ENCODE results near the gene SLFNL1.

Gene SLFNL1

GRCh38 chr1:41020109-41020576, 1.4 kb downstream of the SLFNL1 start:
- no peak for DNase-seq (ENCODE audit: low read depth, low spot score)

DNA sequence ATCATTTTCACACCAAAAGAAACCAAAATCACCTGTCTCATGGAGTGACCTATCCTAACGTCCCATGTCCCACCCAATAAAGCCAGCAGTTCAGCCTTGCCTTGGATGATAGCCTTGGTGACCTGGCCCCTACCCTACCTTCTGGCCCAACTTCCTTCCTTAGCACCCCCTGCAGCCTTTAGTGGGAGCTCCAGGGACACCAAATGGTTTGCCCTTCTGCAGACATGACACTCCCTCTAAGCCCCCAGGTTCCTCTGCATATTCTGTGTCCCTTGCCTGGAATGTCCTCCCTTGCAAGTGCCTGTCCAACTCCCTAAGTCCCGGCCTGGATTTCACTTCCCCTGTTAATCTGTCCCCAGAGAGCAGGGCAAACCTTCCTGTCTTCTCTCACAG, 2.2 kb downstream of the SLFNL1 start:
- no peak for DNase-seq (ENCODE audit: low read depth, low spot score)

DNA sequence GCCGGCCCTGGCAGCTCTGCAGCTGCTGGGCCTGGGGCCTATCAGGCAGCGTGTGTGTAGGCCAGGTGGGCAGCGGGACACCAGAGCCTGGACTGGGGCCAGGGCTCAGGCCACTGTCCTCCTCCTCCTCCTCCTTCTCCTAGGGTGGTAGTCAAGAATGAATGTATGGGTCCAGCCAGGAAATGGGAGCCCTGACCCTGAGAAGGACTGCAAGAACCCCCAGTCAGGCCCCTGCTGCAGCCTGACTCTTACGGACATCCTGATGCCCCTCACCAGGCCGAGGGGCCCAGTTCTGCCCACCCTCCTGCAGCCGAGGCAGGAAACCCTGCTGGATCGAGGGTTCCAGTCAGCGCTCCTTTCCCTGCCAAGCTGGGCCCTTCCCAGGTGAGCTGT, 3.5 kb downstream of the SLFNL1 start:
- no peak for DNase-seq (ENCODE audit: low read depth, low spot score)

DNA sequence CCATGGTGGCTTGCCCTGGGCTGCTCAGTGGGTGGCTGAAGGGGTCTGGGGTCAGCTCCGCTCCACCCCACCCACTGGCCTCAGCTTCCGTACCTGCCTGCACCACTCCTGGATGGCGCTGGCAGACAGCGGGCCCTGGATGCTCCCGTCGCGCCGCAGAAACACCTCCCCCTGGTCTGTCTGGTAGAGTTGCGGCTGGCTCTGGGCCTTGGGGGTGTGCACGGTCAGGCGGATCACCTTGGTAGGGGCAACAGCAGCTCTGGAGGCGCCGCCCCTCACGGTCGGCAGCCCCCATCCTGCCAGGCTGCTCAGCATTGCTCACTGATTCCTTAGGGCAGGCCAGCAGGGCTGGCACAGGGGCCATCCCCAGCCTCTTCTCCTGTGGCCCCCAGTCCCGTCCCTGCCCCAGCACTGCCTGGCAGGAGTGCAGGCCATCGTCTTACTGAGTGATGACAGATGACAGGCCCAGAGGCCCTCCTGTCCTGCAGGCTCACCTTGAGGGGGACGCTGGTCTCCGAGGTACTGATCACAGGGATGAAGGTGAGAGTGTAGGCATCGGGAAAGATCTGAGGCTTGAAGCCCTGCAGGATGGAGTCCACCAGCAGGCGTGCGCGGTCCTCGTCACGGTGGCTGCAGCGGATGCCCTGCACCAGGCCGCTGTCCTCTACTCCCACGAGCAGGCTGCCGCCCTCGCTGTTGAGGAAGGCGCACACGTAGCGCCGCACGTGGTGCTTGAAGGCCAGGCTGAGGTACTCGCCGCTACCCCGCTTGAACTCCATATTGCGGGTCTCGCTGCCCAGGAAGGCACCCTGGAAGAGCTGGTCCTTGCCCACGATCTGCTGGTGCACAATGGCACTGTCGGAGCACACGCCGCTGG, 4.1 kb downstream of the SLFNL1 start:
- DNase-seq (ENCODE audit: low read depth, low spot score) = no peak

- DNase-seq (ENCODE audit: low read depth, low spot score) = no peak
Measured at GRCh38 chr1:41015897-41016470, 5.5 kb downstream of the SLFNL1 start.

GRCh38 chr1:41015281-41015896, 6.1 kb downstream of the SLFNL1 start:
- DNase-seq (ENCODE audit: low read depth, low spot score) = no peak

- DNase-seq (ENCODE audit: low read depth, low spot score) = no peak
Measured at GRCh38 chr1:41014871-41015270, 6.7 kb downstream of the SLFNL1 start.

DNA sequence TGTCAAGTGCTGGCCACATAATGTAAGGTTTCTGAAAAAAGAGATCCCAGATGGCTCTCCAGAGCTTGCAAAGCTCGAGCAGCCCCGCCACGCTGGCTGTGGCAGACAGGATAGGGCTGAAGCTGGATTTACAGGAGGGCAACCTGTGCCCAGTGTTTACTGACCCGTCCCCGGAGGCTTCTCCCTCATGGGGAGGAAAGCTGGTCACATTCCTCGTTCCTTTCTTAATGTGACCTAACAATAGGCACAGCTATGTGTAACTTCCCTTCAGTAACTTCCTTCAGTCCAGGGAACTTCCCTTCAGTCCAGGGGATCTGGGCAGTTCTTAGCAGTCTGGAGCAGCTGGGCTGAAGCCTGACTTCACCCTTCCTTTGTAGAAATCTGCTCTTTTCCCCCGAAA, 7.7 kb downstream of the SLFNL1 start:
- no peak for DNase-seq (ENCODE audit: low read depth, low spot score)

- no peak for DNase-seq (ENCODE audit: low read depth, low spot score)
Measured at GRCh38 chr1:41013024-41013423, 8.5 kb downstream of the SLFNL1 start.

- DNase-seq (ENCODE audit: low read depth, low spot score) = no peak
Measured at GRCh38 chr1:41010345-41010744, 11.2 kb downstream of the SLFNL1 start.

- no peak for DNase-seq (ENCODE audit: low read depth, low spot score)
Measured at GRCh38 chr1:41009466-41009865, 12.1 kb downstream of the SLFNL1 start.

DNA sequence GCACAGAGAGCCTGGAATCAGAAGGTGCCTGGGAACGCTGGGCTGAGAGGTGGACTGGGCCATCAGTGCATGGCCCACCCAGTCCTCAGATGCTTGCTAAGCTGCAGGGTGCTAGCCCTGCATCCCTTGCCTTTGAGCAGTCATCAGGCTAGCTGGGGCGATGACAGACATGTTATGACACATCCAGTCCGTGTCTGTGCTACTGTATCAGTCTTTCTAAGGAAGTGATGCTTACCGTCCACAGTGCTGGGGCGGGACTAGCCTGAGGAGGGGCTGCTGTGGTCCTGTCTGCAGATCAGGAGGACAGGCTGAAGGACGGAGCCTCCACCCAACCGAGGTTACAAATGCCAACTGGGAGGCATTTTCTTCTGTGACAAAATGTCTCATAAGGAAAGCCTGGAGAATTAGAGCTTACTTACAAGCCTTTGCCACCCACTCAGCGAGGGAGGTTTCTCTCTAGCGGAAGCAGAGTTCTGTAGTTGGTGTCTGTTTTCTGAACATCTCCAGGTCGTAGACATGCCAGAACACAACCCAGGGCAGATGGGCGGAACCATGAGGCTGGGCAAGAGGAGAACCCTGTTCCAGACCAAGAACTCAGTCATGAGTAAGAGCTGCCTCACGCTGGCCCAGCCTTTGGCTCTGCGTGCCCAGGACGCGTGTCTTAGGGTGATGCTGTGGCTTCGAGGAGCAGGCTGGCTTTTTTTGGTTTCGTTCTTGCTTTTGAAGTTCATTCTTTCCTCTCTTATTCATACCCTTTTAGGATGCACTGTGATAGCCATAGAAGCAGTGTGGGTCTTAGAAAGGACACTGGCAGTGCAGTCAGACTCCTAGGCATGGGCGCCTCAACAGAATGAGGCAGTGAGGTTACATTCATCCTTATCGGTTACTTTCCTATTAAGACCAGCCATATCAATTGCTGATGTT, 14.3 kb downstream of the SLFNL1 start:
- DNase-seq (ENCODE audit: low read depth, low spot score) = no peak

DNA sequence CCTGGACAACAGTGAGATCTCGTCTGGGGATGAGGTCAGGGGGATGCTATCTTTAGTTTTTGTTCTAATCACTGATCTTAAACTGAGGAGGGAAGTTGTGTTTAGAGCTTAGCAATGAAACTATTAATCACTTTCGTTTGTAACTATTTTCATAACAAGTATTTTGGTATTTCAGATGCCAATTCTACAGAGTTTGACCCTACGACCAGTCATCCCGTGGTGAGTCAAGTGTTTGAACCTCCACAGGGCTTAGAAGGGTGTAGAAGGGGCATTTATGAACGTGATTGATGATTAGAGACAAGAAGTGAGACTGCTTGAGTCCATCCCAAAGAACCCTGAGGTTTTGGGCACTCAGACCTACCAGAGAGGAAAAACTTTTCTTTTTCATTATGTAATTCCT, 15.6 kb downstream of the SLFNL1 start:
- DNase-seq (ENCODE audit: low read depth, low spot score) = no peak

DNA sequence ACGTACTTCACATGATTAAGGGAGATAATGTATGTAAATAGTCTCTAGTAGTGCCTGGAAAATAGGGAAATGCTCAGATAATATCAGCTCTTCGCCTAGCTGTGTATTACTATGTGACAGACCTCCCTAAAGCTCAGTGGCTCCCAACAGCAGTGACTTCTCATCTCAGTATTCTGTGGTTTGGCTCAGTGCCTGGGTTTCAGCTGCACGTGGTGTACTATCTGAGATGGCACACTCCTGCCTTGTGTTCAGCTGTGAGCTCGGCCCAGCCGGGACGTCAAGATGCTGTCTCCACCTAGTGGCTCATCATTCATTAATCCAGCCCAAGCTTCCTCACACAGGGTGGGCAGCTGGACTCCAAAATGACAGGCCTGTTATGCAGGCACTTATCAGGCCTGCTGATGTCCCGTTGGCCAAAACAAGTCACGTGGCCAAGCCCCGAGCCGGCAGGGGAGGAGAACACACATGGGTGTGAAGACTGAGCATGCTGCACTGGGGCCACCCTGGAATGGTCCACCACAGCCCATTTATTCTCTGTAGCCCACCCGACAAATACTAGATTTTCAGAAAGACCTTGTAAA, 17.8 kb downstream of the SLFNL1 start:
- peak; percentile 95 for DNase-seq (ENCODE audit: low read depth, low spot score)

DNA sequence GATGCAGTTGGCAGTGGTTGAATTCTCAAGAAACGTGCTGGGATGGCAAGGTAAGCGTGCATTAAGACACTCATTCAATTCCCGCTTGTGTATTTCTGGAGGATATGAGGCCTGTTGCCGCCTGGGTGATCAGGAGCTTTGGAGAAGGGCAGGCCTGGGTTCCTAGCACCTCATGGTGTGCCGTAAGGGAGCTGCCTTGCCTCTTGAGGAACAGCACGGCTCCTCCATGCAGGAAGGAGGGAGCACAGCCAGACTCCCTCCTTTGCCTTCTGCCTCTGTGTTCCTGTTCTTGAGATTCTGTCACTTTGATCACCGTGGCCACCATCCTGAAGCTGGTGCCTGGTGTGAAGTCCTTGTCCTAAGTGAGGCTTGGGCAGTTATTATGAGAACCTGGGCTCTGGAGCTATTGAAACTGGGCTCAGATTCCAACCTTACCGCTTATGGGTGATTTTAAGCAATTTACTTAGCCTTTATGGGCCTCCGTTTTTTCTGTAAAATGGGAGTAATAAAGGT, 18.3 kb downstream of the SLFNL1 start:
- DNase-seq (ENCODE audit: low read depth, low spot score) = no peak

GRCh38 chr1:40998668-40999067, 22.9 kb downstream of the SLFNL1 start:
- no peak for DNase-seq (ENCODE audit: low read depth, low spot score)

DNA sequence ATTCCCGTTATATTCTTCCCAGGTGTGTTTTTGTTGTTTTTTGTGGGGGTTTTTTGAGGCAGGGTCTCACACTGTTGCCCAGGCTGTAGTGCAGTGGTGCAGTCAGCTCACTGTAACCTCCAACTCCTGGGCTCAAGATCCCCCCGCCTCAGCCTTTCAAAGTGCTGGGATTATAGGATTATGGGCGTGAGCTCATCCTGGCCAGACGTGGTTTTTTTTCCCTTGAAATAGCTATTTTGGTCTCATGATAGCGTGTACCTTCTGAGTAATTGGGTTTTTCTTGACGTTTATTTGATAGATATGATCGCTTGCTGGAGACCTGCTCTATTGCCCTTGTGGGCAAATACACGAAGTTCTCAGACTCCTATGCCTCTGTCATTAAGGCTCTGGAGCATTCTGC, 24.4 kb downstream of the SLFNL1 start:
- DNase-seq (ENCODE audit: low read depth, low spot score) = no peak

GRCh38 chr1:40989066-40989465, 32.5 kb downstream of the SLFNL1 start:
- no peak for DNase-seq (ENCODE audit: low read depth, low spot score)

- no peak for DNase-seq (ENCODE audit: low read depth, low spot score)
Measured at GRCh38 chr1:40988280-40988679, 33.2 kb downstream of the SLFNL1 start.

DNA sequence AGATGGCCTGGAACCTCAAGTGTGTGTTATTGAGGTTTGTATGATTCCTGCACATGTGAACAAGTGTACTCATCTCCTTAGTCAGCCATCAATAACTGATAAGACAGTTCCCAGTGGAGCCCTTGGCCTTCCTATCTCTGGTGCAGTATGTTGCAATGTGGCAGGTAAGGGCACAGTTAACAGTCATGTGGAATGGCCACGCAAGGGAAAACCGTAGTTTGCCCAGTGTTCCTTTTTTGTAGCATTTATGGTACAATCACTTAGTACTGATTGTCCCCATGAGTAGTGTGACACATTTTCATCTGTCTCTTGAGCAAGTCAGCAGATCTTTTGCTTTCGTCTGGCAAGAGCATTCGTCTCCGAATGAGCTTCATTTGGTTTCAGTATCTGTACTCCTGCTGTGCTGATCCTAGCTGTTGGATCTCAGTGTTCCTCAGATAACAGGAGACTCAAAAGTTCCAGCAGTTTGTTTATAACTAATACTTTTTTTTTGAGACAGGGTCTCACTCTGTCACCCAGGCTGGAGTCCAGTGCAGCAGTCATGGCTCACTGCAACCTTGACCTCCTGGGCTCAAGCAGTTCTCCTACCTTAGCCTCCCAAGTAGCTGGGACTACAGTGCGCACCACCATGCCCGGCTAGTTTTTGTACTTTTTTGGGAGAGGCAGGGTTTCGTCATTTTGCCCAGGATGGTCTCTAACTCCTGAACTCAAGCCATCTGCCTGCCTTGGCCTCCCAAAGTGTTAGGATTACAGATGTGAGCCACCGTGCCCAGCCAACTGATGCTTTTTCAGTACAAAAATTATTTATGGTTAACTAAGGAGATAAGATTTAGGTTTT, 33.9 kb downstream of the SLFNL1 start:
- DNase-seq (ENCODE audit: low read depth, low spot score) = no peak
